Hematopoietic multipotent progenitor cell treated with erythropoietin and hydrocortisone succinate and interleukin-3 and kit ligand, for 8 days (in vitro differentiated cells): ENCODE results near the gene PRPF6.
"Not testable (repeated sequence)": the region's sequence is repeated elsewhere in the genome, so short reads cannot be mapped to it uniquely, and the experiment has no call there.

Experiments
- DNase-seq: peaks from one replicate; pipeline ENCODE4 v3.0.0-alpha.2; 2015

Gene PRPF6

DNA sequence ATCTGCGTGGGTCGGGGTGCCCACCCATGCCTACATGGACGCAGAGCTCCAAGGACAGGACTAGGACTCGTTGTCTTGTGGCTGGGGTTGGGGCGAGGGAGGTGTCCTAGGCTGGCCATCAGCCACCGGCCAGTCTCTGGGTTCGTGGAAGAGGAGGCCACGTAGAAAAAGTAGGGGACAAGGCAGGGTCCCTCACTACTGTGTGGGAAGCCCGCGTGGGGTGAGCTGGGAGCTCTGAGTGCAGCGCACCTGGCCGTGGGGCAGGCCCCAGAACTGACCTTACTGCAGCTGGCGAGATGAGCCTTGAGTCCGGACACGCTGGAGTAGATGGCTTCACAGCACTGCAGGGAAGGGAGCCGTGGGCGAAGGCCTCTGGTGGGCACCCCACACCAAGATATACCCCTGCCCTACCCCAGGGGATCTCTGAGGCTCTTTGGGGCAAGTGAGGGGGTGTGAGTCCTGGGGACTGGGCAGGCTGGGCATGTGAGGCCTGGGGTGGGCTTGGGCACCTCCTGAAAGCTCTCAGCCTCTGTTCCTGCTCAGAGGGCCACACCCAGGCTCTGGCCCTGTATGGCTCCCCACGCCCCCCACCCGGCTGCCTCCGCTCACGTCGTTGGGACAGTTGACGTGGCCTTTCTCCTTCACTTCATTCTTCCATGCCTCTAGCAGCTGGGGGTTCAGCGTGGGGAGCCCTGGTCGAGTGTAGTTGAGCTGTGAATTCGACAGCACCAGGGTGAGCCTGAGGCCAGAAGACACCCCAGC is 19.1 kb upstream of the PRPF6 start:
- DNase-seq, result no peak

GRCh38 chr20:63962426-63963347 is 18.2 kb upstream of the PRPF6 start:
- no peak for DNase-seq

GRCh38 chr20:63963348-63963741 is 17.6 kb upstream of the PRPF6 start:
- DNase-seq, result no peak

DNA sequence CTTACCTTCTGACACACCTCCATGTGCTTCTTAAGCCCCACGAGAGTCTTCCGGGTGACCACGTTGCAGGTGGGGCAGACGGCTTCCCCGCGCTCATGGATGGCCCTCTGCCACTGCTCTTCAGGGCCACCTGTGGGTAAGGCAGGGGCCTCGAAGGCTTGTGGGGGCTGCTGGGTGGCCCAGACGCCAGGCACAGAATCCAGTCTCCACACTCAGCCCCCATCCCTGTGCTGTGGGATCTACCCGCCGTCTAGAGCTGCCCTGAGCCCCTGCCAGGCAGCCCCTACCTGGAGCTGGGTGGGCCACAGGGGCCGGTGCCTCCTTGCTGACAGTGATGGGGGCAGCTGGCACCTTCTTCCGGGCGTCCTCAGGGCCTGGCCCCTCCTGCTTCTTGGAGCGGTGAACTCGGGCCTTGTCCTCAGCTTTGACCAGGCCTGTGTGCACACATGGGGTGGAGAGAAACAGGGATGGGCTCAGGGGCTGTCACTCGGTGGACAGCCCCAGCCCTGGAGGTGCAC is 17.1 kb upstream of the PRPF6 start:
- DNase-seq, result no peak

DNA sequence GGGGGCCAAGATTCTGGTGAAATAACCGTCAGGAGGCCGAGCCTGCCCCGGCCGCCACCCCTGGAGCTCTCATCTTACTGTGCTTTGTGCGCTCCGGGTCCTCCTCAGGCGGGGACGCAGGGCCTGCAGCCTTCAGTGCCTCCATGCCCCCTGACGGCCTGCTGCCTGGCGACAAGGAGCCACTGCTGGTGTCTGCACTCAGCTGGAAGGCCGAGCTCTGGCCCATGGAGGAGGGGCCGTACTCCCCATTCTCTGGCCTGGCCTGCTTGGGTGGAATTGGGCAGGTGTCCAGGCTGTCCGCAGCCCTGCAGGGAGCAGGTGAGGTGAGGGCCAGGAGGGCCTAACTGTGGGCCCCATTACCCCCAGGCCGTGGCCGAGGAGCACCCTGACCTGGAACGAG is 16.5 kb upstream of the PRPF6 start:
- DNase-seq, result no peak

GRCh38 chr20:63966172-63966943 is 14.6 kb upstream of the PRPF6 start:
- no peak for DNase-seq

DNA sequence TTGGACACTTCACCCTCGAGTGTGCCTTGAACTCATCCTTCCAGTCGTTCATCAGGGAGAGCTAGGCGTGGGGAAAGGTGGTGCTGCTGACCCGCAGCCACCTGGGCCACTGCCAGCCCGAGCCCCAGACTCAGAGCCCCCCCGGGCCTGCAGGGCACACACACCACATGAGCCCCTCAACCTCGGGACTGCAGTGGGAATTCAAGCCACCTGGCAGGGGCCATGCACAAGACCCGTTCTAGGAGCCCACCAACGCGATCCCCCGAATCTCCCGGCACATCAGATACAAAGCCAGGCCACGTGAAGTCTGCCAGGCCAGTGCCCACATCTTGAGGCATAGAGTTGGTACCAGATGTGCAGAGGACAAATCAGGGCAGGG is 14.0 kb upstream of the PRPF6 start:
- no peak for DNase-seq

GRCh38 chr20:63967330-63968135 is 13.4 kb upstream of the PRPF6 start:
- no peak for DNase-seq

GRCh38 chr20:63968136-63968927 is 12.6 kb upstream of the PRPF6 start:
- no peak for DNase-seq

- no peak for DNase-seq
These were observed 11.8 kb upstream of the PRPF6 start for GRCh38 chr20:63968928-63969760.

DNA sequence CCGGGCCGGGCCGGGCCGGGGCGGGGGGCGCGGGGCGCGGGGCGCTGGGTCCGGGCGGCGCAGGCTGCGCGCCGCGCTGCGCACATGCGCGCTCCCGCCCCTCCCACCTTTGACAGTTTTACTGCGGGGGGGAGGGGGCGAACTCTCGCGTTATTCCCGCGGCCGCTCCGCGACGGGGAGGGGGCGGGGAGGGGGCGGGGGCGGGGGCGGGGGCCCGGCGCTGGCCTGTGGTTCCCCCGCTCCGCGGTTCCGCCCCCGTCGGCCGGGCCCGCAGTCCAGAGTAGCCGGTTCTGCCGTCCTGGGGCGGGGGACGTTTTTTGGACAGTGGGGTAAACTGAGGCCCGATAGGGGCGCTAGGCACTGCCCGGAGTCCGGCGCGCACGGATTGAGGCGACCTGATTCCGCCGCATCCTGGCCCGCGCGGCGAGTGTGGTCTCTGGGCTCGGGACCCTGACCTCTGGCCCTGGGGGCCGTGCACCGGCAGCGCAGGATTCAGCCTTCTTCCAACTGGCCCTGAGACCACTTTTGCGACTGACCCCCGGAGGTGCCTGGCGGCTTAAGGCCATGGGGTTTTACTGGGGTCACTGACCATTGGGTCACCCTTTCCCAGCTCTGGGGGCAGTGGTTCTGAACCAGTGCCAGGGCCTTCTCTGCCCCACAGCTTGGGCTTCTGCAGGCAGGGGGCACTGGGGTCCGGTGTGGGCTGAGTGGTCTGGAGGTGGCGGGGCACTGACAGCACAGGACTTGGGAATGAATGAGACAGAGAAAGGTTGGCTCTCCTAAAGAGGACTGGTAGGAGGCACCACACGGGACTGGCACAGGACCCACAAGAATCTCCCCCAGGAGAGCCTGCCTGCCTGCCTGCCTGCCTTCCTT is 10.9 kb upstream of the PRPF6 start, which contains the start of gene ZNF512B:
ZNF512B (minus strand) TSS at position 93 of the 876 bp plus-strand sequence. CDS start 1,980 bp downstream, outside the sequence.
- peak; percentile 36 for DNase-seq

DNA sequence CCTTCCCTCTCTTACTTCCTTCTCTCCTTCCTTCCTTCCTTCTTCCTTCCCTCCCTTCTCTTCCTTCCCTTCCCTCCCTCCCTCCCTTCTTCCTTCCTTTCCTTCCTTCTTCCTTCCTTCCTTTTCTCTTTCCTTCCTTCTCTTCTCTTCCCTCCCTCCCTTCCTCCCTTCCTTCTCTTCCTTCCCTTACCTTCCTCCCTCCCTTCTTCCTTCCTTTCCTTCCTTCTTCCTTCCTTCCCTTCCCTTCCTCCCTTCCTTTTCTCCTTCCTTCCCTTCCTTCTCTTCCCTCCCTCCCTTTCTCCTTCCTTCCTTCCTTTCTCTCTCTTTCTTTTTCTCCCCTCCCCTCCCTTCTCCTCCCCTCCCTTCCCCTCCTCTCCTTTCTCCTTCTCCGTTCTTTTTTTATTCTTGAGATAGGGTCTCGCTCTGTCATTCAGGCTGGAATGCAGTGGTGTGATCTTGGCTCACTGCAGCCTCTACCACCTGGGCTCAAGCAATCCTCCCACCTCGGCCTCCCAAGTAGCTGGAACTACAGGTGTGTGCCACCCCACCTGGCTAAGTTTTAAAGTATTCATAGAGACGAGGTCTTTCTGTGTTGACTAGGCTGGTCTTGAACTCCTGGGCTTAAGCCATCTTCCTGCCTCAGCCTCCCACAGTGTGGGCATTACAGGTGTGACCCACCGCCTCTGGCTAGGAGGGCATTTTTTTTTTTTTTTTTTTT is 10.1 kb upstream of the PRPF6 start:
- no peak for DNase-seq

DNA sequence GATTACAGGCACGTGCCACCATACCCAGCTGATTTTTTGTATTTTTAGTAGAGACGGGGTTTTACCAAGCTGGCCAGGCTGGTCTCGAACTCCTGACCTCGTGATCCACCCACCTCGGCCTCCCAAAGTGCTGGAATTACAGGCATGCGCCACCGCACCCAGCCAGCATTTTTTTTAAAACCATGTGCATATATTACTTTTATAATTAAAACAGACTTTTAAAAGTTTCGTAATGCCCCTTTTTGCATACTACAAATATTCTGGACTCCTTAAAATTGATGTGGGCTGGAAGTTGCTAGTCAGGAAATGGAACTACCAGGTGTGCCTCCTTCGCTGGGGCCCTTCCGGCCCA is 9.0 kb upstream of the PRPF6 start:
- DNase-seq, result not testable (repeated sequence)

- no peak for DNase-seq
These were observed 8.4 kb upstream of the PRPF6 start for GRCh38 chr20:63972312-63973159.

- DNase-seq, result no peak
These were observed 7.8 kb upstream of the PRPF6 start for GRCh38 chr20:63973160-63973479.

- peak; percentile 74 for DNase-seq
These were observed 7.1 kb upstream of the PRPF6 start for GRCh38 chr20:63973636-63974401.
